Activated effector memory CD4-positive, alpha-beta T cell treated with anti-CD3 and anti-CD28 coated beads, Interleukin-2, amount 50 U/mL, for 16 hours (primary cell): ENCODE data around the gene MEP1A.
"Not testable (repeated sequence)": the region's sequence is repeated elsewhere in the genome, so short reads cannot be mapped to it uniquely, and the experiment has no call there.

Experiments
- DNase-seq: peaks from one replicate; pipeline ENCODE4 v3.0.0-alpha.2; 2020

MEP1A gene

DNA sequence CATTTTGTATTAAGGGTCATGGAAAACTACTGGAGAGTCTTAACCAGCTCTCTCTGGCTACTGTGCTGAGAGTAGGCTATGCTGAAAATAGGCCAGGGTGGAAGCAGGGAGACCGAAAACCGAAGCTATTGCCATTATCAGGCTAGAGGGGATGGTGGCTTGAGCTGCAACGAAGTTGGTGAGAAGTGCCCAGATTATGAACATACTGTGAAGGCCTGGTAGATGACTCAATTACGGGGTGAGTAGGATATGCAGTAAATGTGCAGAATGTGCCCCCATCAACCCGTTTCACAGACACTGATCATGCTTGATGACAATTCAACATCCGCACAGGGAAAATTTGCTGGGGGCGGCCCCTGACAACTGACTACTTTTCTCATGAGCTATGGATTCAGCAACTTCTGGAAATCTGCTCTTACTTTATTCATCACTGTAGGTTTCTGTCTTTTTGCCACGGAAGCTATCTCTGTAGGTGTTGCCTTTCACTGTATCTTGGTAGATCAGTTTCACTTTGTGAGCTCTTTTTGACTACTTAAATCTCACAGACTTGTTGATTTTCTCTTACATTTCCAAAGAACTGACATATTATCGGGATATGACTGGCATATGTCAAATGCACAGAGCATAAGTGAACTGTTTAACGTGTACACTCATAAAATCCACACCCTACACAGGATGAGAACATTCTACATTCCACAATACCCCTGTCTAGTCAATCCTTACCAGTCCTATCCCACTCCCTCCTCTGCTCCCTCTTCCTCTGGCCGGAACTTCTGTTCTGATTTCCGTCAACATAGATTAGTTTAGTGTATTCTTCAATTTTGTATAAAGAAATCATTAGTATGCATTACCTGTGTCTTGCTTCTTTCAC, 15.5 kb upstream of the MEP1A start:
- no peak for DNase-seq

DNA sequence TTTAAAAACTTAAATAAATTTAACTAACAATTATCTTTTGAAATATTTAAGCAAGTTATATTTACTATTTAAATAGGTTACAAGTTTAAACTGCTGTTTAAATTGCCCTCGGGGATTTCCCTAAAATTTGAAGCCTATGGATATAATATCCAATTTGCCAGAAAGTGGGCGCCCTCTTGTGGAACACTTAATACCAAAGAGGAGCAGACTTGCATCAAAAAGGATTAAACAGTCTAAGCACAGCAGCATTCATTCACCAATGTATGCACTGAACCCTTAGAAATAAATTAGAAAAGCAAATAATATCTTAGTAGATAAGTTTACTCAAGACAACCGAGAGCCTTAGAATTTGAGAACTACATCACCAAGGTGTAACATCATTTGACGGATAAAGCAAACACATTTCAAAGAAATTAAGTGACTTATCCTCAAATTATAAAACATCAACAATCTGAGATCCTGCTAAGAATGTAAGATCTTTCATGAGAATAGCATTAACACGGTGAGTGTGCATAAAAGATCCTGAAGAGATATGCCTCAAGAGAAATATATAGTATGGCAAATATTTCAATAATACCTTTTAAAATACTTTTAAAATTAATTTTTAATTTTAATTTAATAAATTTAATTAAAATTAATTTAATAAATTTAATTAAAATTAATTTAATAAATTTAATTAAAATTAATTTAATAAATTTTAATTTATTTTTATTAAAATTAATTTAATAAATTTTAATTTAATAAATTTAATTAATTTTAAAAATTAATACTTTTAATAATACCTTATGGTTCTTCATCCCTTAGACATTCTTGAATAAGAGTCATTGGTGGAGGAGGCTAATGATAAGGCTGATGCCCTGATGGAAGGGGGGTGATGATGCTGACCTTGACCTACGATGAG, 11.5 kb upstream of the MEP1A start:
- DNase-seq, result no peak

DNA sequence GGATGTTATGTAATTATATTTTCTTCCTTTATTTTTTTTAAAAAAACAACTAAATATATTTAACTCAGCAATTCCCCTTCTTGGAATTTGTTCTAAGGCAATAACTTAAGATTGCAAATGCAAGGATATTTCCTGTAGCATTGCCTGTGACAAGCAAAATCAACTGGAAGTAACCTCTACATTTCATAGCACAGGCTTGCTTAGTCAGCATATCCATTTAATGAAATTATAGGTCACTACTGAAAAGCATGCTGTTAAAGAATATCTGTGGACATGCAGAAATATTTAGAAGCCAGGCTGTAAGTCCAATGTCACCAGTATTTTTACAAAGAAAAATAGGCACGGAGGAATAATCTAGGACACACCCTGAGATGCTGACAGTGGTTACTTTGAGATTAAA, 8.7 kb upstream of the MEP1A start:
- DNase-seq, result no peak

DNA sequence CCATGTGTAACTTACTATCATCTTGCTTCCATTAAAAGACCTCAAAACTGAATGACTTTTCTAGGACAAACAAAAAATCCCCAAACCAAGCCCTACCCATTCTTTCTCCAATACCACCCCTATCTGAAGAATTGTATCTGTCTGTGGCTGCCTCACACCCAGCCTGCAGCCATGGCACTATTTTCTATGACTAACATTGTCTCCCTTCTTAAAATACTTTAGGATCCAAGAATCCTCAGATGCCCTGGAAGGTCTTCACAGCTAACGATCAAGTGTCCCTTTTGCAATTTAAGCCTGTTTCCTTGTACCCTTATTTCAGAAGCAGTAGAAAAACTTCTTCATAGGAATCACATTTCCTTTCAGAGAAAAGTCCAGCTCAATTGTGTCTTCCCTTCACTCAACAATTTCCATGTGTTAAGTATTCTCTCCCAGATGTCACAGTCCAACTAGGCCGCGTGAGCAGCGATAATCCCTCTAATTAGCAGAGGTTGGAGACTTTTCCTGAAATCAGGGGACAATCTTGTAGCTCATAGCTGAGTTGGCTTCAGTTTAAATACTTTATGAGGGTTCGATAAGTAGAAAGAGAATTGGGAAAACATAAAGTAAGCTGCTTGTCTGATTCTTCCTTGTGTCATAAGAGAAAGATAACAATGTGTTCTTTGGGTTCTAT, 5.2 kb upstream of the MEP1A start:
- DNase-seq, result no peak

DNA sequence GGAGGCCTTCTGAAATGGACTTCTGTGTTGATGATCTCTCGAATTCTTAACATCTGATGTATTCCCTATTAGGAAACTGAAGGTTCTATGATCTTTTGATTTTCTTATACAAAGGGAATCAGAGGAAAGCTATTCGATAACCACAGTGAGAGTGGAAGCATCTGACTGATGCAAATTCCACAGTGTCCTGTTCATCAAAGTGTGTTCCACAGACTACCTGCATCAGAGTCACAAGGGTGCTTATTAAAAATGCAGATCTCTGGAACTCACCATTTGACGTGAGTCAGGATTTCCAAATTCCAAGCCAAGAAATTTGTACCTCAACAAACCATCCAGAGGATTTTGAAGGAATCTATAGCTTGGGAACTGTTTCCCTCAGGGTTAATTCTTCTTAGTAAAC, 4.4 kb upstream of the MEP1A start:
- DNase-seq, result no peak

DNA sequence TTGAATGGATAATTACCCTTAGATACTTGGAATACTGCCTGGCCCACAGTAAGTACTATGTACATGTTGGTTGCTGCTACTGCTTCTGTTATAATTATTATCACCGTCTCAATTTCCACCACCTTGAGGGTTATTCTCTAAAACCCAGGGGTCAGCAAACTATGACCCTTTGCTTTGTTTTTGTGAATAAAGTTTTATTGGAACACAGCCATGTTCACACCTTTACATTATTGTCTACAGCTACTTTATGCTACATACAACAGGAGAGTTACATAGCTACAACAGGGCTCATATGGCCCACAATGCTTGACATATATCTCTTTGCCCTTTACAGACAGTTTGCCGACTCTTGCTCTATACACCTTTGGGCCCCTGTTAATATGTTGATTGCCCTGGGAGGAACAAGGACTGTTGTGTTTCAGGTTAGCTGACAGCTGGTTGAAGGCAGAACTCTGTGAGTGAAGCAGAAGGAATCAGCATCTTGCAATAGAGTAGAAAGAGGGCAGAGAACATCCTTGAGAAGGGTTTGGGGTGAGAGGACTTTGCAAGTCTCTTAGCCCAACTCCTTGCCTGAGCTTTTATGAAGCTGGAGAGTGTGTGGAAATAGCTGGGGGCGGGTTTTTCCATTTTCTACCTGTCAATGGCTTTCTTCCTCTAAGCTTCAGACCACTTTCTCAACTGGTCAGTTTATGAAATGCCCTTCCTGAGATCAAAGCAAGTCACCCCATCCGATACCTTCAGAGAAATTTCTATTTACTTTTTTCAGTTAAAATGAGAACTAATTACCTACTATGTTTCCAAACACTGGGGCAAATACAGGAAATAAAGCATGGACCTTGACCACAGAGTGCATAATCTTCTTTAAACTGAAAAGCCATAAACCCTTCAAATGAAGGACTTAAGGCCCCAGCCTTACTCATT, 3.5 kb upstream of the MEP1A start:
- DNase-seq, result no peak

DNA sequence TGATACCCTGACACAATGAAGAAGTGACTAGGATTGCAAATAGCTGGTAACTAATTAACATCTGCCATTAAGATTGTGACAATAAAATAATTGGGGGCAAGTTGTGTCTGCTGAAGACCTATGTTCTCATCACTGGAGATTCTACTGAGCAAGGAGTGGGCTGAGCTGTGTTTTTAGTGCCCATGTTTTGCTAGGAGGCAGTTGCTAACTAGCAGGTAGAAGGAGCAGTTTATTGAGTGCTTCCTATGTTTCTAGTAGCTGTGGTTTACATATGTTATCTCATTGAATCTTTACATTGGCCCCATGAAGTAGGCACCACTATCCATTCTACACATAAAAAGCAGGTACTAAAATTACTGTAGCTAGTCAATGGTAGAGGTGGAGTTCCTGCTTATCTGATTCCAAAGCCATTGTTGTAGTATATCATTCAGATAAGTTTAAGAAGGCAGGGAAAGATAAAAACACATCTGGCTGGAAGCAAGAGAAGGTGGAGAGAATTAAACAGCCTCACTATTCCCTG, 2.8 kb upstream of the MEP1A start:
- no peak for DNase-seq

DNA sequence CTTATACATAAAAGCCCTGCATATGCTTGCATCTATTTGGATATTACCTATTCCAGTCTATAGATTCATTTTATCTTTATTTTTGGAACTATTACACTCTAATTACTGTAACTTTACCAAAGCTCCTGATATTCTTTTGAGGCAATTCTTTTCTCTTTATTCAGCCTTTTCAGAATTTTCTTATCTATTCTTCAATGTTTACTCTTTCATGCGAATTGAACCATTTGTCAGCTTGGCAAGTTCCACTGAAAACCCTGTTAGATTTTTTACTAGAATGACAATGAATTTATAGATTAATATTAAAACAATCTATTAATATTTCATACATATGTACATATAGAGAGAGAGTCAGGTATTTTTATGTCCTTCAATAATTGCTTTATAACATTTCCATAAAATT, 554 bp upstream of the MEP1A start:
- no peak for DNase-seq

DNA sequence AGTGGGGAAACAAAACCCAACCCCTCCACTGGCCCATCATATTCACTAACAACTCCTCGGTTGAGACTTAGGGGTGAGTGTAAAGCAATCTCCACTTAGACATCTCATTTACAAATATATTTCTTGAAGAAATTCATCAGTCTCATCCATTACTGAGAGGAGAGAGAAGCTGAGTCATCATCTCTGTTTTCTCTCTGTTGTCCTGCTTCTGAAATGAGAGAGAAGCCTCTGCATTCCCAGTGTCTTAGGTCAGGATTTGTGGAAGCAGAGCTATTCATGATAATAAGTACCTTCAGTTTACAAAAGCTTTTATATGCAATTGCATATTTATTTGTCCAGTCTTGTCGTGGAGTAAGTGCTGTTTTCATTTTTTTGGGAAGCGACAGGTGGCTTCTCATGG, 879 bp downstream of the MEP1A start:
- DNase-seq, result no peak

DNA sequence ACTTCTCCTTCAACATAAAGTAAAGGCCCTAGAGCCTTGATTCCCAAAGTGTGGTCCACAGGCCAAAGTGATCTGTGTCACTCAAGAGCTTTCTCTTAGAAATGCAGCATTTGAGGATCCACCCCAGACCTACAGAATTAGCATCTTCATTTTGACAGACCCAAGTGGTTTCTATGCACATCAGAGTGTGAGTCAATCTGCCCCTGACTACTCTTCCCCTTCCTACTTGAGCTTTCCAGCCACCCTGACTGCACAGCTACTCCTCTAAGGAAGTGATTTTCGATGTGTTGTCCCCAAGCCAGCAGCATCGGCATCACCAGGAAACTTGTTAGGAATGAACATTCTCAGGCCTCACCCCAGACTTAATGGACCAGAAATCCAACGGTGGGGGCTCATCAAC, 2.6 kb downstream of the MEP1A start:
- no peak for DNase-seq

DNA sequence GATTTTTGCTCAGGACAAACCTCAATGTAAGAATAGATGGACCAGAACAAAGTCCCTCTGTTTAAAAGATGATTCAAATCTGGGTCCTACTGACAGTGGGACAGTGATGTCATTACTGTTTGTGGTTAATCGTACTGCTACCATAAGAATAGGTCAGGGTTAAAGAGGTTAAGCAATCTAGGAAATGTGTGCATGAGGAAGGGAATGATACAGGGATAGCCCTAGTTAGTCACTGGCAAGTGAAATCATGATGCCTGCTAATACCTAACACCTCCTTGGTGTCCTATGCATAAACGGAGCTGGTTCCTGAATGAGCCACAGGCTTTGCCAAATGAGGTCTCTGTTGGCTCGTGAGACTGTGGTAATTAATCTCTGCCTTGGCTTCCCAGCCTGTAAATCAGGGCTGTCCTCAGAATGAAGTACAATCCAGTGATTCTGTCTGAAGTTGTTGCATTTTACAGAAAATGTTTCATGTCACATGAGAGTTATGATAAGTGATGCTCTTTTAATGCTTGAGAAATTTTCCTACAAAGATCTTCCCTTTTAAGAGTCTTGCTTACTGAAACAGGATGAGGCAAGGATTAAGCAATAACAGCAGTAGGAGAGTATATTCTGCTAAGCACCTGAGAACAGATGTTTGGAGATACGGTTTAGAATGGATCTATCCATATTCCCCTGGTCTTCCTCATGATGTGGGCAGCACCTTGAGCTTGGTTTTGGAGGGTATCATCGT, 3.8 kb downstream of the MEP1A start:
- no peak for DNase-seq

DNA sequence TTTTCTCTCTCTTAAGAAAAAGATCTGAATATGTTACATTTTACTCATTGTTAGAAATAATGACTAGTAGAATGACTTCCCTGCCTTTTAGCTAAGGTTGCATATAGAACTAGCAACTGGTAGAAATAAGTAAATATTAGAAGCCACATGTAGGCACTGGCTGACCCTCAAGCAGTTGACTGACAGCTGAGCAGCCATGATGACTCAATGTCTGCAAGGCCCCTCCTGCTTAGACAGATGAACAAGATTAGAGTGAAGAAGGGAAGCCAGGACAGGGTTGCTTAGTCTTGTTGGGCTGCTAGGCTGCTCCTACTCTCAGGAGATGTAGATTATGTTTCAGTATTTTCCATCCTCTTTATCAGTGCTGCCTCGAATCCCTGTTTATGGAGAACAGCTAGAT, 6.5 kb downstream of the MEP1A start:
- DNase-seq, result no peak

DNA sequence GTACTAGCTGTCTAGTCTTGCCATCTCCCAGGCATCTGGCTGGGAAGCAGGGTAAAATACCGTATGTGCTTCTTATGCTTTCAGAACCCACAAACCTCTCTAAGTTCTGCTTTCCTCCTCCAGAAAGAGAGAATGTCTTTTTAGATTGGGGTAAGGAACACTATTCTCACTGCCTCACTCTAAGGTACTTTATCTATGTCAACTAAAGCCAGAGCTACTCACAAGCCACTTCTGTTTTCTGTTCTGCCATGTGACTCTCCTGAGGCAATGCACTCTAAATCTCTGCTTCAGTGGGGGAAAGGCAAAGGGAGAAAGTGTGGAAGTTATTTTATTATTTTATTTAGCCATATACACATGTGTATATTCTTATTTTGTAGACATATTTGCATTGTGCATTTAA, 15.6 kb downstream of the MEP1A start:
- DNase-seq, result no peak

DNA sequence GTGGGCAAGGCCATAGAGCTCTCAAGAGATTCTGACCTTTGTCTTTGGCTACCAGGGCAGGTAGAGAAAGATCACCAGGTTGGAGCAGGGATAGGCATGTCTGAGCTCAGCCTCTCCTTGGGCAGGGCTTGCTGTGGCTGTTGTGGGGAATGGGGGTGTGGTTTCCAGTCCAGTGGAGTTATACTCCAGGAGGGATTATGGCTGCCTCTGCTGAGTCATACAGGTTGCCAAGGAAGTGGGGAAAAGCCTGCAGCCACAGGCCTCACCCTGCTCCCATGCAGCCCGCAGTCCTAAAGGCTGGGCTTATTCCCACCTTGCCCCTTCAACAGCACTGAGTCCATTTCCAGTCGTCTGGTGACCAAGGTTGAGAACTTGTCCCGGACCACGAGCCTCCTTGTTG, 21.9 kb downstream of the MEP1A start:
- no peak for DNase-seq

DNA sequence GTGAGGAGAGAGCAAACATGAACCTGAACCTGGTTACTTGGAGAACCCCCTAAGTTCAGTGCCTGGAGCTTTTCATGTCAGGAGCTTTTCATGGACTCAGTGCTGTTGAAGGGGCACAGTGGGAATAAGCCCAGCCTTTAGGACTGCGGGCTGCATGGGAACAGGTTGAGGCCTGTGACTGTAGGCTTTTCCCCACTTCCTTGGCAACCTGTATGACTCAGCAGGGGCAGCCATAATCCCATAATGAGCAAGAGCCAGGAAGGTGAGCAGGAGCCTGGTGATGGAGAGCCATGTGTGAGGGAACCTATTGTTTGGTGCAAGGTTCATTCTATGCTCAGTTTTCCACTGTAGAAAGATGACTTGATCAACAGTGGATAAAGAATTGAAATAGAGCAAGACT, 23.4 kb downstream of the MEP1A start:
- DNase-seq, result no peak

DNA sequence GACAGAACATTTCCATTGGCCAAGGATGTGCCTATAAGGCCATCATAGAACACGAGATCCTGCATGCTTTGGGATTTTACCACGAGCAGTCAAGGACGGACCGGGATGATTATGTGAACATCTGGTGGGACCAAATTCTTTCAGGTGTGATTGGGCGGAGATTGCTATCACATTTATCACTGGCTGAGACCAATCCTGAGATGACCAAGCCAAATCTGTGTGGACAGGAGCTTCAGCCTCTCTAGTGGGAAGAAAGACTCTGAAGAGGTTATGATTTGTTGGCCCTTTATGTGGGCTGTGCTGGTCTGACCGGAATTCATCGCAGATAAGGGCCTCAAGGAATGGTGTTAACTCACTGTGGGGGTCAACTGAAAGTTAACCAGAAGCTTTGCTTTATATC, 26.4 kb downstream of the MEP1A start:
- no peak for DNase-seq

DNA sequence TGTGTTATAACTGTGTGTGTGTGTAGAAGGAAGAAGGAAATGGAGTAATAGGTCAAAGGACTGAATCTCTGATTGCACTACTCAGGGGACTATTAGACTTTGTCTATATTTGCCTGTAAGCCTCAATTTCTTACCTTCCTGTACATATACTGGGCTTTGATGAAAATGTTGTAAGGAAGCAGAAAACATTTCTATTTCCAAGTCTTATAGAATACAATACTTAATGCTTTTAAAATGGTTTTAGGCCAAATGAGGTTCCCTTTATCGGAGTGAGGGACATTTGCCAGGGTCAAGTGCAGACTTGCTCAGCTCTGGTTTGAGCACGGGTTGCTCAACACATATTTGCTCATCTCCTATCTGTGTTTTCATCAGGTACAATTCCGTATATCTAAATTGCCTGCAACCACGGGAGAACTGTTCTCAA, 28.3 kb downstream of the MEP1A start:
- DNase-seq, result no peak

DNA sequence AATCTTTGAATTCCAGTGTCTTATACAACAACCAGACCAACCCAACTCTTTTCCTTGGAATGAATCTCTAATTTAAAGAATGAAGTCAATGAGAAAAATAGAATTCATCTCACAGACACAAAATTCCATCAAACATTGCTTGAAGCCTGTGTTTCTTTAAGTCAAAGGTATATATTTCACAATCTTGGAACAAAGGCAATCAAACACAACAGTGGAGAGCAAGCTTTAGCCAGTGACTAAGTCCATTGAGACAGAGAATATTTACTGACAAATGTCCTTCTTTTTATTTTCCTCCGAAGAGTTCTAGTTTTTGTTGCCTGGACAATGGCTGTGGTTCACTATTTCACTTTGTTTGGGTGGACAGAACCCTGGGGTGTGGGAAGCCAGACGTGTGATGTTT, 35.8 kb downstream of the MEP1A start:
- no peak for DNase-seq

DNA sequence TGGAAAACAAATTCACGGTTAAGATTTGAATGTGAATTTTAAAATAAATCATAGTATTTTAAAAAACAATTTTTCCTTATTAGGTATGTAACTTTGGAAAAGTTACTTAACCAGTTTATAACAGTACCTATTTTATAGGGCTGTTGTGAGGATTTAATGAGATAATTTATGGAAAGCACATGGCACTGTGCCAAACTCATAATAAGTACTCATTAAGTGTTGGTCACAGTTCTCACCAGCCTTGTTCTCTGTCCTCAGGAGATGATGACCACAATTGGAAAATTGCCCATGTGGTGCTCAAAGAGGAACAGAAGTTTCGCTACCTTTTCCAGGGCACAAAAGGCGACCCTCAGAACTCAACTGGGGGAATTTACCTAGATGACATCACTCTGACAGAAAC, 39.6 kb downstream of the MEP1A start:
- DNase-seq, result no peak

DNA sequence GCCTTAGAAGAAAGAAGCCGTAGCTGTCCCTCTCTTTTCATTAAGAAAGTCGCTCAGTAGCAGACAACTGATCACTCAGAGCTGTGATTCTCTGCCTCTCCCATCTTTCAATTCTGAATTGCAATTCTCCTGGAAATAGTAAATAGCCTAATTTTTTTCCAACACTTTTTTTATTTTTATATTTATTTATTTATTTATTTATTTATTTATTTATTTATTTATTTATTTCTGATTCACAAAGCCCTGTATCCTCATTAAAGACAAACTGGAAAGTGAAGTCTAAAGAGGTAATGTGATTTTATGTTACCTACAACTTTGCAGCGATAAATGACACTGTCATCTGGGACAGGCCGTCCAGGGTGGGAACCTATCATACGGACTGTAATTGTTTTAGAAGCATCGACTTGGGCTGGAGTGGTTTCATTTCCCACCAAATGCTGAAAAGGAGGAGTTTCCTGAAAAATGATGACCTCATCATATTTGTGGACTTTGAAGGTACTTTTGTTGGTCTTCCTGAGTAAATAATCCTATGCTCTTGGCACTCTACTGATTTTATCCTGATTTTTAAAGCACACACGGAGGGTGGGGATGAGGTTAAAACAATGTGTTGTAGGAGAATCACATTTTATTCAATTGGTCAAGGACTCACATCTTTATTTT, 41.2 kb downstream of the MEP1A start:
- DNase-seq, result not testable (repeated sequence)

DNA sequence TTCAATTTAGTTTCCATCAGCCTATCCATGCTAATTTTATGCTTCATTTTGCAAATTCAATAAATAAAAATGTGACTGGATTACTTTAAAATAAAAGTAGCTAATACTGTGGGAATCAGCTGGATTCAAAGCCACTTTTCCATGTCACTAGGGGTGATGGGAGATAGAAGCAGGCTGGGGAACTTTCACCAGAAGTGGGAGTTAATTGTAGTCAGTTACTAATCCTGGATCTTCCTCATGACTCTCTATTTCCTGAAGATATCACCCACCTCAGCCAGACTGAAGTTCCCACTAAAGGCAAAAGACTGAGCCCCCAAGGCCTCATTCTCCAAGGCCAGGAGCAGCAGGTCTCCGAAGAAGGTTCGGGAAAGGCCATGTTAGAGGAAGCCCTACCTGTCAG, 41.8 kb downstream of the MEP1A start:
- not testable (repeated sequence) for DNase-seq
